Glutamatergic neuron (in vitro differentiated cells): ENCODE results near the gene RTEL1. TPM values are rescaled to one million over a fixed set of nuclear protein-coding genes. Genes with fewer than 3 reads are reported as not detected.
"Not testable (repeated sequence)": the region's sequence is repeated elsewhere in the genome, so short reads cannot be mapped to it uniquely, and the experiment has no call there.

Experiments
- DNase-seq: peaks from one replicate; pipeline ENCODE4 v3.0.0; 2022
- H3K27ac Mint-ChIP-seq: one replicate; pipeline ENCODE4 v1.8.0; 2020; ENCODE audit warnings: mild to moderate bottlenecking, mixed read lengths, inconsistent platforms; ENCODE audit not compliant: unreplicated experiment
- H3K27me3 Mint-ChIP-seq: one replicate; pipeline ENCODE4 v1.8.0; 2020; ENCODE audit warnings: mild to moderate bottlenecking, moderate library complexity, mixed read lengths, inconsistent platforms; ENCODE audit not compliant: unreplicated experiment
- H3K36me3 Mint-ChIP-seq: one replicate; pipeline ENCODE4 v1.8.0; 2020; ENCODE audit warnings: mild to moderate bottlenecking, mixed read lengths, inconsistent platforms; ENCODE audit not compliant: unreplicated experiment
- H3K4me1 Mint-ChIP-seq: one replicate; pipeline ENCODE4 v1.8.0; 2020; ENCODE audit warnings: mild to moderate bottlenecking, low read depth, mixed read lengths, inconsistent platforms; ENCODE audit not compliant: unreplicated experiment
- H3K4me3 Mint-ChIP-seq: one replicate; pipeline ENCODE4 v1.8.0; 2020; ENCODE audit warnings: mild to moderate bottlenecking, mixed read lengths, inconsistent platforms; ENCODE audit not compliant: unreplicated experiment
- H3K9me3 Mint-ChIP-seq: one replicate; pipeline ENCODE4 v1.8.0; 2020; ENCODE audit warnings: mild to moderate bottlenecking, moderate library complexity, mixed read lengths, inconsistent platforms; ENCODE audit not compliant: unreplicated experiment
- CTCF ChIP-seq: fragments of 200-600 bp; sonication (generic); IDR thresholded peaks from one replicate; pipeline ENCODE4 v1.5.0; 2021; ENCODE audit not compliant: partially characterized antibody, unreplicated experiment
- total RNA-seq: library from RNA; stranded (reverse); fragmentation: NEBNext Ultra II Directional; extraction: Animal tissue kit (Norgen Biotek cat#: 25700); gene quantifications from one replicate; pipeline ENCODE4 v1.2.1, GENCODE V29; 2021; ENCODE audit not compliant: unreplicated experiment

Gene RTEL1
- total RNA-seq, 1 donor from 2014 or later: 36.3 TPM

DNA sequence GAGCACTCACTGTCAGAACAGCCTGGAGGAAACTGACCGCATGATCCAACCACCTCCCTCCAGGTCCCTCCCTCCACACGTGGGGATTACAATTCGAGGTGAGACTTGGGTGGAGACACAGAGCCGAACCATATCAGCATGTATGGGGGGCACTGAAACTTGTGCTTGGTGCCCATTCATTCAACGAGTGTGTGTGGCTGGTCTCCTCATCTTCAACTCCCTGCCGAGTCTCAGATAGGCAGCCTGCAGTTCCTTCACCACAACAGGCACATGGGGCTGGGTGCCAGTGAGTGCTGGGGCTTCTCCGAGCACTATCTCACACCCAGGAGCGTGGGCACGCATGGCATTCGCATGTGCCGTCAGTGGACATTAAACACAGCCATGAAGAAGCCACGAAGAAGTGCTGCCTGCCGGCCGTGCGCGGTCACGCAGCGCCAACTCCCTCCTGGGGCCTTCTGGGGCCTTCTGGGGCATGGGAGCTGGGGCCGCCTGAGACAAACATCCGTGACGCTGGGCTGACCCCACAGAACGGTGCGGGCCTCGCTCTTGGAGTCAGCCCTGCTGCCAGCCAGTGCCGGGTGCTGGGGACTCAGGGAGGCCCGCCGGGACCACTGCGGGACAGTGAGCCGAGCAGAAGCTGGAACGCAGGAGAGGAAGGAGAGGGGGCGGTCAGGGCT is 714 bp upstream of the RTEL1 start:
- Mint-ChIP-seq H3K4me3 (peak overlapping the region; percentile 91), H3K4me1 (peaks cover 21% of the 10 kb centered on the region), H3K27me3 (peaks cover 13% of the 10 kb centered on the region), H3K36me3 (no peaks in the 10 kb centered on the region), H3K27ac (peak overlapping the region; percentile 97), H3K9me3 (peaks cover 5% of the 10 kb centered on the region)
- TF ChIP-seq CTCF: no peak
- DNase-seq: peak; percentile 35

GRCh38 chr20:63658749-63659187 is 656 bp downstream of the RTEL1 start:
- TF ChIP-seq CTCF: no peak
- peaks cover 5% of the 10 kb centered on the region for H3K9me3 Mint-ChIP-seq
- peak overlapping the region; percentile 60 for H3K27ac Mint-ChIP-seq
- H3K36me3 Mint-ChIP-seq: no peaks in the 10 kb centered on the region
- peak overlapping the region; percentile 91 for H3K4me3 Mint-ChIP-seq
- DNase-seq: no peak
- H3K4me1 Mint-ChIP-seq: peaks cover 21% of the 10 kb centered on the region
- peaks cover 13% of the 10 kb centered on the region for H3K27me3 Mint-ChIP-seq

- DNase-seq: no peak
- Mint-ChIP-seq H3K4me1 (peaks cover 16% of the 10 kb centered on the region), H3K9me3 (peaks cover 5% of the 10 kb centered on the region), H3K4me3 (peak overlapping the region; percentile 91), H3K27me3 (peaks cover 11% of the 10 kb centered on the region), H3K27ac (no peak overlapping the region), H3K36me3 (no peaks in the 10 kb centered on the region)
- TF ChIP-seq CTCF: no peak
These were observed 1.3 kb downstream of the RTEL1 start for GRCh38 chr20:63659370-63659769.

- DNase-seq, H3K36me3 Mint-ChIP-seq, H3K9me3 Mint-ChIP-seq, H3K27ac Mint-ChIP-seq: not testable (repeated sequence)
- Mint-ChIP-seq H3K4me3 (peak overlapping the region; percentile 91), H3K27me3 (peaks cover 11% of the 10 kb centered on the region), H3K4me1 (peaks cover 14% of the 10 kb centered on the region)
These were observed 2.1 kb downstream of the RTEL1 start for GRCh38 chr20:63660174-63660573.

DNA sequence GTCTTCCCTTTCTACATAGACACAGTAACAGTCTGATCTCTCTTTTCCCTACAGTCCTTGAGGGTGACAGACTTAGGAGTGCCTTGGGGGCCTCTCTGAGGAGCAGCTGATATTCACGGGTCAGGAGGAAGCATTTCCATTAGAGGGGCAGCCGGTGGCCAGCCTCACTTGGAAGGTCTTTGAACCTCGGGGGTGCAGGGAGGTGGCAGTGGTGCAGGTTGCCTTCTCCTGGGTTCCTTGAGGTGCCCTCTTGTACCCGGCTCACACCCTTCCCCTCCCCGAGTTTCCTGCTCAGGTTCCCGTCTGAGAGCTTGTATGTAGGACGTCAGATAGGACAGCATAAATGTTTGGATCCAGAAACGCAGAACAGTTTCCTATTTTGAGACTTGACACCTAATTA is 2.5 kb downstream of the RTEL1 start:
- no peak for TF ChIP-seq CTCF
- Mint-ChIP-seq H3K36me3 (no peaks in the 10 kb centered on the region), H3K4me1 (peaks cover 14% of the 10 kb centered on the region), H3K27me3 (peaks cover 11% of the 10 kb centered on the region), H3K9me3 (peaks cover 5% of the 10 kb centered on the region), H3K27ac (no peak overlapping the region), H3K4me3 (no peak overlapping the region)
- DNase-seq: no peak
